Hepatocyte (in vitro differentiated cells): ENCODE data around the gene APOF. TPM values are rescaled to one million over a fixed set of nuclear protein-coding genes. Genes with fewer than 3 reads are reported as not detected.
"Not testable (repeated sequence)": the region's sequence is repeated elsewhere in the genome, so short reads cannot be mapped to it uniquely, and the experiment has no call there.

ENCODE experiments used
- DNase-seq: peaks from one replicate; pipeline ENCODE4 v3.0.0-alpha.2; 2016; ENCODE audit warnings: low spot score
- H2AFZ ChIP-seq: fragments of 200-600 bp; sonication (generic); 2 replicates; pipeline ENCODE4 v1.6.0; 2016; ENCODE audit warnings: antibody characterized with exemption, mild to moderate bottlenecking
- H3K27ac ChIP-seq: fragments of 200-600 bp; sonication (generic); 2 replicates; pipeline ENCODE4 v1.5.1; 2016; ENCODE audit warnings: mild to moderate bottlenecking
- H3K27me3 ChIP-seq: fragments of 200-600 bp; sonication (generic); 2 replicates; pipeline ENCODE4 v1.6.1; 2016
- H3K36me3 ChIP-seq: fragments of 200-600 bp; sonication (generic); replicated peaks from 2 replicates; pipeline ENCODE4 v1.5.1; 2016; ENCODE audit warnings: low read depth; ENCODE audit not compliant: insufficient read depth
- H3K4me1 ChIP-seq: fragments of 200-600 bp; sonication (generic); 2 replicates; pipeline ENCODE4 v1.5.1; 2016; ENCODE audit warnings: mild to moderate bottlenecking, moderate library complexity; ENCODE audit not compliant: insufficient read depth
- H3K4me2 ChIP-seq: fragments of 200-600 bp; sonication (generic); 2 replicates; pipeline ENCODE4 v1.6.0; 2016
- H3K4me3 ChIP-seq: fragments of 200-600 bp; sonication (generic); 2 replicates; pipeline ENCODE4 v1.5.1; 2016; ENCODE audit warnings: mild to moderate bottlenecking
- H3K79me2 ChIP-seq: fragments of 200-600 bp; sonication (generic); 2 replicates; pipeline ENCODE4 v1.6.0; 2017; ENCODE audit warnings: mild to moderate bottlenecking
- H3K9me2 ChIP-seq: fragments of 200-600 bp; sonication (generic); replicated peaks from 2 replicates; pipeline ENCODE4 v1.6.0; 2017; ENCODE audit warnings: mild to moderate bottlenecking; ENCODE audit not compliant: insufficient read depth
- H3K9me3 ChIP-seq: fragments of 200-600 bp; sonication (generic); 2 replicates; pipeline ENCODE4 v1.5.1; 2016; ENCODE audit warnings: low read depth, mild to moderate bottlenecking
- H4K20me1 ChIP-seq: fragments of 200-600 bp; sonication (generic); 2 replicates; pipeline ENCODE4 v1.6.0; 2016; ENCODE audit warnings: mild to moderate bottlenecking; ENCODE audit not compliant: insufficient read depth, poor library complexity, severe bottlenecking
- CTCF ChIP-seq: fragments of 200-600 bp; sonication (generic); IDR thresholded peaks from 2 replicates; pipeline ENCODE4 v1.5.1; 2016; ENCODE audit warnings: antibody characterized with exemption, mild to moderate bottlenecking; ENCODE audit not compliant: poor library complexity
- EZH2 ChIP-seq: fragments of 200-600 bp; sonication (generic); IDR thresholded peaks from 2 replicates; pipeline ENCODE4 v1.6.1; 2016; ENCODE audit warnings: antibody characterized with exemption, mild to moderate bottlenecking, borderline replicate concordance
- EZH2phosphoT487 ChIP-seq: fragments of 200-600 bp; sonication (generic); IDR thresholded peaks from one replicate; pipeline ENCODE4 v1.6.1; 2018; ENCODE audit warnings: antibody characterized with exemption, mild to moderate bottlenecking, low read depth, moderate library complexity; ENCODE audit not compliant: unreplicated experiment, severe bottlenecking
- WGBS: methylation state at CpG from one replicate; pipeline ENCODE4 v1.1.6; 2016; ENCODE audit warnings: low lambda C conversion rate; ENCODE audit errors: missing lambda C conversion rate; 5-methylcytosine and 5-hydroxymethylcytosine counted together
- polyA plus RNA-seq: library from polyadenylated mRNA; unstranded; fragments of >200 nt; fragmentation: Nextera tagmentation; extraction: Ambion mirVana; gene quantifications from 2 replicates; pipeline ENCODE4 v1.2.1, GENCODE V29; 2016
- total RNA-seq: library from RNA; depleted of rRNA; stranded (reverse); fragments of >200 nt; gene quantifications from 2 replicates; pipeline ENCODE4 v1.2.3, GENCODE V29; 2014

APOF gene
- total and polyA plus RNA-seq, 2 experiments from 2014 or later: not detected

GRCh38 chr12:56351325-56351724, 11.3 kb downstream of the APOF start:
- Histone ChIP-seq H3K4me3 (no peak overlapping the region), H3K79me2 (no peaks in the 10 kb centered on the region), H4K20me1 (no peaks in the 10 kb centered on the region), H3K9me3 (no peaks in the 10 kb centered on the region), H3K4me1 (no peaks in the 10 kb centered on the region), H3K27me3 (no peaks in the 10 kb centered on the region), H3K27ac (no peak overlapping the region), H3K9me2 (no peaks in the 10 kb centered on the region), H2AFZ (no peak overlapping the region), H3K36me3 (no peaks in the 10 kb centered on the region), H3K4me2 (no peak overlapping the region)
- TF ChIP-seq EZH2: no peak
- no peak for TF ChIP-seq EZH2phosphoT487
- no peak for TF ChIP-seq CTCF
- 94% methylated on average over 2 of the region's 2 CpGs for WGBS
- no peak for DNase-seq

GRCh38 chr12:56350662-56351061, 12.0 kb downstream of the APOF start:
- no peak for DNase-seq
- Histone ChIP-seq H3K9me3 (no peaks in the 10 kb centered on the region), H3K27me3 (no peaks in the 10 kb centered on the region), H2AFZ (no peak overlapping the region), H3K4me3 (no peak overlapping the region), H3K79me2 (no peaks in the 10 kb centered on the region), H3K4me1 (no peaks in the 10 kb centered on the region), H3K4me2 (no peak overlapping the region), H4K20me1 (no peaks in the 10 kb centered on the region), H3K36me3 (no peaks in the 10 kb centered on the region), H3K27ac (no peak overlapping the region), H3K9me2 (no peaks in the 10 kb centered on the region)
- TF ChIP-seq EZH2phosphoT487: no peak
- TF ChIP-seq CTCF: no peak
- TF ChIP-seq EZH2: no peak
- WGBS: 92% methylated on average over 2 of the region's 2 CpGs

- Histone ChIP-seq H3K79me2 (no peaks in the 10 kb centered on the region), H3K27ac (no peak overlapping the region), H2AFZ (no peak overlapping the region), H3K4me2 (no peak overlapping the region), H3K9me2 (no peaks in the 10 kb centered on the region), H3K4me3 (no peak overlapping the region), H4K20me1 (no peaks in the 10 kb centered on the region), H3K9me3 (no peaks in the 10 kb centered on the region), H3K36me3 (no peaks in the 10 kb centered on the region), H3K27me3 (no peaks in the 10 kb centered on the region), H3K4me1 (no peaks in the 10 kb centered on the region)
- DNase-seq: no peak
- no peak for TF ChIP-seq EZH2phosphoT487
- no peak for TF ChIP-seq CTCF
- TF ChIP-seq EZH2: no peak
- 97% methylated on average over 5 of the region's 5 CpGs for WGBS
These were observed 13.9 kb downstream of the APOF start for GRCh38 chr12:56348776-56349175.

GRCh38 chr12:56347255-56347654, 15.4 kb downstream of the APOF start:
- WGBS: 94% methylated on average over 9 of the region's 9 CpGs
- not testable (repeated sequence) for H2AFZ ChIP-seq, H3K9me2 ChIP-seq, H3K36me3 ChIP-seq, H3K27ac ChIP-seq, H3K4me1 ChIP-seq, H3K4me3 ChIP-seq, H4K20me1 ChIP-seq, H3K27me3 ChIP-seq, H3K9me3 ChIP-seq, H3K4me2 ChIP-seq, H3K79me2 ChIP-seq, DNase-seq
